Left cardiac atrium (tissue), 4 donors: ENCODE results near the gene DEFB114. TPM values are rescaled to one million over a fixed set of nuclear protein-coding genes. Genes with fewer than 3 reads are reported as not detected.
A peak's percentile ranks its signal among the peaks of the same experiment; 100 is the strongest.
"Not testable (repeated sequence)": the region's sequence is repeated elsewhere in the genome, so short reads cannot be mapped to it uniquely, and the experiment has no call there.

Experiments
- ATAC-seq, 2 donors: fragments of 200-7000 bp; cut with Tn5 transposase; one replicate each; pipeline ENCODE4 v1.9.1; 2020; ENCODE audit warnings: mild to moderate bottlenecking in 2 of 2, moderate library complexity in 2 of 2
- DNase-seq: peaks from one replicate; pipeline ENCODE4 v3.0.0-alpha.2; 2020
- intact Hi-C, 2 donors: fragments of 100-400 bp; cut with DNase I; formaldehyde crosslinking; loops; one replicate each; pipeline versions ENCODE4 v1.14.1 to v1.15.1; 2022 to 2023
- long read RNA-seq: library from polyadenylated mRNA; unstranded; transcript quantifications from one replicate; pipeline ENCODE4 v2.0.0, GENCODE V29; 2021
- total RNA-seq, 2 donors: library from RNA; stranded (reverse); fragmentation: NEBNext Ultra II Directional; extraction: Animal tissue kit (Norgen Biotek cat#: 25700); gene quantifications; one replicate each; pipeline ENCODE4 v1.2.1, GENCODE V29; 2021
- donor health status: DM: no; HTN: yes; CAD: no.
- donor health status: DM: no; HTN: yes; CAD: no; lungs with severe emphysema.
- donor health status: DM: yes; HTN: yes; CAD: no.
- donor health status: Dilated cardiomyopathy.

The DEFB114 gene
- total RNA-seq: not detected
- long read RNA-seq: 0 reads

- intact Hi-C loops: no loop called here
- DNase-seq: no peak
- no peak for ATAC-seq
These were observed at the start of gene DEFB114 for GRCh38 chr6:49964064-49964463. DEFB114 (minus strand) TSS chr6:49964164; CDS start chr6:49964105, 59 bp downstream.

- ATAC-seq (no peak), DNase-seq (no peak)
- intact Hi-C loops: no loop called here
These were observed 43.9 kb upstream of the DEFB114 start for GRCh38 chr6:50007819-50008218.

- intact Hi-C loops: no loop called here
- ATAC-seq (no peak), DNase-seq (no peak)
These were observed 39.2 kb upstream of the DEFB114 start for GRCh38 chr6:50003139-50003538.

- DNase-seq: no peak
- ATAC-seq: no peak
- intact Hi-C loops: no loop called here
These were observed 31.3 kb upstream of the DEFB114 start for GRCh38 chr6:49995278-49995677.

- ATAC-seq (no peak), DNase-seq (no peak)
- intact Hi-C loops: no loop called here
These were observed 24.9 kb upstream of the DEFB114 start for GRCh38 chr6:49988900-49989299.

GRCh38 chr6:49987749-49988148 lies 23.8 kb upstream of the DEFB114 start:
- no peak for DNase-seq
- no peak for ATAC-seq

GRCh38 chr6:49986551-49986950 lies 22.6 kb upstream of the DEFB114 start:
- no peak for ATAC-seq
- DNase-seq: no peak
- intact Hi-C loops: no loop called here

More at GRCh38 chr6:49987749-49988148, 23.8 kb upstream of the DEFB114 start:
- intact Hi-C loops: no loop called here

GRCh38 chr6:49982046-49982445 lies 18.1 kb upstream of the DEFB114 start:
- no peak for DNase-seq
- intact Hi-C loops: no loop called here
- ATAC-seq: no peak

- ATAC-seq: peak in 1 of 2 donors; percentile 41
These were observed 16.9 kb upstream of the DEFB114 start for GRCh38 chr6:49980898-49981297.

GRCh38 chr6:49979584-49979983 lies 15.6 kb upstream of the DEFB114 start:
- intact Hi-C loops: no loop called here
- ATAC-seq (no peak), DNase-seq (no peak)

More at GRCh38 chr6:49980898-49981297, 16.9 kb upstream of the DEFB114 start:
- intact Hi-C loops: no loop called here
- no peak for DNase-seq

GRCh38 chr6:49978332-49979226 lies 14.6 kb upstream of the DEFB114 start:
- ATAC-seq (no peak), DNase-seq (no peak)
- intact Hi-C loops: no loop called here

GRCh38 chr6:49969605-49970004 lies 5.6 kb upstream of the DEFB114 start, which contains the start of gene DEFB113:
DEFB113 (minus strand) TSS chr6:49969625; CDS start chr6:49969625, 0 bp downstream.
- ATAC-seq: no peak
- no peak for DNase-seq
- intact Hi-C loops: no loop called here

GRCh38 chr6:49966823-49967222 lies 2.9 kb upstream of the DEFB114 start:
- ATAC-seq (no peak), DNase-seq (no peak)
- intact Hi-C loops: no loop called here

GRCh38 chr6:49966334-49966733 lies 2.4 kb upstream of the DEFB114 start:
- intact Hi-C loops: no loop called here
- no peak for ATAC-seq
- DNase-seq: no peak

- no peak for DNase-seq
- intact Hi-C loops: no loop called here
- ATAC-seq: no peak
These were observed 5.8 kb downstream of the DEFB114 start for GRCh38 chr6:49958180-49958579.

GRCh38 chr6:49955847-49956246 lies 8.1 kb downstream of the DEFB114 start:
- ATAC-seq (no peak), DNase-seq (no peak)
- intact Hi-C loops: no loop called here

GRCh38 chr6:49951926-49952325 lies 12.0 kb downstream of the DEFB114 start:
- intact Hi-C loops: no loop called here
- ATAC-seq: no peak
- DNase-seq: no peak

GRCh38 chr6:49950415-49950751 lies 13.6 kb downstream of the DEFB114 start:
- ATAC-seq: no peak
- intact Hi-C loops: no loop called here

GRCh38 chr6:49949062-49949461 lies 14.9 kb downstream of the DEFB114 start:
- ATAC-seq: no peak
- intact Hi-C loops: no loop called here
- DNase-seq: no peak

More at GRCh38 chr6:49950415-49950751, 13.6 kb downstream of the DEFB114 start:
- DNase-seq: no peak

- intact Hi-C loops: no loop called here
- ATAC-seq (no peak), DNase-seq (no peak)
These were observed 17.1 kb downstream of the DEFB114 start for GRCh38 chr6:49946835-49947234.

- ATAC-seq, DNase-seq, intact Hi-C loops: not testable (repeated sequence)
These were observed 19.9 kb downstream of the DEFB114 start for GRCh38 chr6:49944068-49944467.
